Lower leg skin (tissue), 3 donors: ENCODE measurements around the gene MAP1B.

ENCODE experiments used
- POLR2A ChIP-seq, 2 donors: fragments of 450-650 bp; IDR thresholded peaks; one replicate each; pipeline ENCODE4 v1.6.1; 2016 to 2017; ENCODE audit warnings: antibody characterized with exemption in 2 of 2, mild to moderate bottlenecking in 1 of 2, moderate library complexity in 1 of 2
- TF ChIP-seq, protein P1 (sequence below), 3 donors: fragments of 450-650 bp; IDR thresholded peaks; one replicate each; pipeline ENCODE4 v1.5.1; 2016; ENCODE audit warnings: antibody characterized with exemption in 3 of 3, mild to moderate bottlenecking in 3 of 3, moderate library complexity in 2 of 3

DNA sequence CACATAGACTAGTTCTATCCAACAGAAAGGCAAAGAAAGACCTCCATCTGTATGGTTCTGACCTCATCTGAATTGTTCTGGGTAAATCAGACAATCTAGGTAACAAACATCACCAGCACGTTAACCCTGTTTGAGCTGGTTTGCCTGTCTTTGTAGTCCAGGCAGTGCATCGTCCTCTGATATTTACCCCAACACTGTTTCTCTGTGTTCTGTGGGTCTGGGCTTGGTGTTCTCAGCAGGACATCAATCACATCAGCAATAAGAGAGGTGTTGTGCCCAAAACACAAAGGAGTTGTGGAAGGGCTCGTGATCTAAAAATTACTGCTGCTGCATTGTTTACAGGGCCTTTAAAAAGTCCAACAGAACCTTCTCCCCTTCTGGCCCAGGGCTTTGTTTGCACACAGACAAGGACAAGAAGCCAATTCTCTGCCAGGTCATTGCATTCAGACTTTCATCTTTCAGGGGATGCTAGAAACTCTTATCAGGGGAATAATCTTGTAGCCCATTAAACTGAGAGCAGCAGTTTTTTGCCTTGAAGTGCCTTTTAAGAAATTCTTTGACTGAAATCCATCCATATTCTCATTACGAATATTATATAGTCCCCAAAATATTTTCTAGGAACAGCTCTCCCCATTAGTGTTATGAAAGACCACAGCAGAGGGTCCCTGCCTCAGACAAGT lies 30.5 kb upstream of the MAP1B start:
- TF ChIP-seq, protein P1, sequence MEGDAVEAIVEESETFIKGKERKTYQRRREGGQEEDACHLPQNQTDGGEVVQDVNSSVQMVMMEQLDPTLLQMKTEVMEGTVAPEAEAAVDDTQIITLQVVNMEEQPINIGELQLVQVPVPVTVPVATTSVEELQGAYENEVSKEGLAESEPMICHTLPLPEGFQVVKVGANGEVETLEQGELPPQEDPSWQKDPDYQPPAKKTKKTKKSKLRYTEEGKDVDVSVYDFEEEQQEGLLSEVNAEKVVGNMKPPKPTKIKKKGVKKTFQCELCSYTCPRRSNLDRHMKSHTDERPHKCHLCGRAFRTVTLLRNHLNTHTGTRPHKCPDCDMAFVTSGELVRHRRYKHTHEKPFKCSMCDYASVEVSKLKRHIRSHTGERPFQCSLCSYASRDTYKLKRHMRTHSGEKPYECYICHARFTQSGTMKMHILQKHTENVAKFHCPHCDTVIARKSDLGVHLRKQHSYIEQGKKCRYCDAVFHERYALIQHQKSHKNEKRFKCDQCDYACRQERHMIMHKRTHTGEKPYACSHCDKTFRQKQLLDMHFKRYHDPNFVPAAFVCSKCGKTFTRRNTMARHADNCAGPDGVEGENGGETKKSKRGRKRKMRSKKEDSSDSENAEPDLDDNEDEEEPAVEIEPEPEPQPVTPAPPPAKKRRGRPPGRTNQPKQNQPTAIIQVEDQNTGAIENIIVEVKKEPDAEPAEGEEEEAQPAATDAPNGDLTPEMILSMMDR (IDR thresholded peaks at IDR 0.05), result no peak
- no peak for TF ChIP-seq POLR2A (IDR thresholded peaks at IDR 0.05)
